Fibroblast of the aortic adventitia (primary cell): ENCODE measurements around the gene RAB31. TPM values are rescaled to one million over a fixed set of nuclear protein-coding genes. Genes with fewer than 3 reads are reported as not detected.
"Not testable (repeated sequence)": the region's sequence is repeated elsewhere in the genome, so short reads cannot be mapped to it uniquely, and the experiment has no call there.

Source experiments
- DNase-seq: peaks from one replicate; pipeline ENCODE4 v3.0.0-alpha.2; 2010; ENCODE audit warnings: low read depth
- H3K4me3 ChIP-seq: 2 replicates; pipeline ENCODE4 v1.5.1; 2011; ENCODE audit warnings: low read depth, mild to moderate bottlenecking, control low read depth, low read length, moderate library complexity
- total RNA-seq: library from RNA; depleted of rRNA; stranded (reverse); fragments of >200 nt; gene quantifications from 2 replicates; pipeline ENCODE4 v1.2.3, GENCODE V29; 2012; ENCODE audit warnings: low replicate concordance
- TF ChIP-seq, protein P1 (sequence below): IDR thresholded peaks from 2 replicates; pipeline ENCODE4 v1.5.1; 2011; ENCODE audit warnings: mild to moderate bottlenecking, low read length, control low read depth, inconsistent platforms; ENCODE audit not compliant: insufficient read depth

The RAB31 gene
- total RNA-seq, 1 donor = 90.4 TPM

DNA sequence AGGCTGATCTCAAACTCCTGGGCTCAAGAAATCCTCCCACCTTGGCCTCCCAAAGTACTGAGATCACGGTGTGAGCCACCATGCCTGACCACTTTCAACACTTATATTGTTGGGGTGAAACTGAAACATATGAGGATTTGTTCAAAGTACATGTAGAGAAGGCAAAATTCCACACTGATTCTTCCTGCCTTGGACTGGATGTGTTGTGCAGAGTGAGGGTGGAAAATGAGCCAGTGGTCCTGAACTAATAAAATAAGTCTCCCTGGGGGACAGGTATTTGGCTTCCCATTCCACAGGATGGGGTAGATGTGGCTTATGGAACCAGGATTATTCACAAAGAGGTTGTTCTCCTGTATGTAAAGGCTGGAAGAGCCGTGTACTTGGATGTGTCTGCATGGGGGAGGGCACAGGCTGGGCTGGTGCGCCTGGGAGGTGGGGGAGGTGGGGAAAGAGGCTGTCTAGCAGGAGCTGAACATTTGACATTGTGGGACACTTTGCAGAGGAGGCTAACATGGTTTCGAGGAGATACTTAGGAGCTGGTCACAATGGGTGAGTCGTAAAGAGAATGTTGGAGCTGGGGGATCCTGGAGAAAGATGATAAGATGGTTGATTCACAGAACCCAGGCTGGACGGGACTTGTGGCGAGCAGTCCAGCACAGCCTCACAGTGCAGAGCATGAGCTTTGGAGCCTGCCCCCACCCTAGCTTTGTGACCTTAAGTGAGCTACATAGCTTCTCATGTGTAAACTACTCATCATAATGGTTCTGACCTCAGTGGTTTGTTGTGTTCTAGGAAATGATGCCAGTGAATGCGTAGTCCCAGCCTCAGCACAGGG is 177.3 kb downstream of the RAB31 start, which contains the start of gene TXNDC2:
Gene TXNDC2 (plus strand): TSS at position 804 of the 835 bp plus-strand sequence. CDS start 708 bp downstream, outside the sequence.
- TF ChIP-seq, protein P1, sequence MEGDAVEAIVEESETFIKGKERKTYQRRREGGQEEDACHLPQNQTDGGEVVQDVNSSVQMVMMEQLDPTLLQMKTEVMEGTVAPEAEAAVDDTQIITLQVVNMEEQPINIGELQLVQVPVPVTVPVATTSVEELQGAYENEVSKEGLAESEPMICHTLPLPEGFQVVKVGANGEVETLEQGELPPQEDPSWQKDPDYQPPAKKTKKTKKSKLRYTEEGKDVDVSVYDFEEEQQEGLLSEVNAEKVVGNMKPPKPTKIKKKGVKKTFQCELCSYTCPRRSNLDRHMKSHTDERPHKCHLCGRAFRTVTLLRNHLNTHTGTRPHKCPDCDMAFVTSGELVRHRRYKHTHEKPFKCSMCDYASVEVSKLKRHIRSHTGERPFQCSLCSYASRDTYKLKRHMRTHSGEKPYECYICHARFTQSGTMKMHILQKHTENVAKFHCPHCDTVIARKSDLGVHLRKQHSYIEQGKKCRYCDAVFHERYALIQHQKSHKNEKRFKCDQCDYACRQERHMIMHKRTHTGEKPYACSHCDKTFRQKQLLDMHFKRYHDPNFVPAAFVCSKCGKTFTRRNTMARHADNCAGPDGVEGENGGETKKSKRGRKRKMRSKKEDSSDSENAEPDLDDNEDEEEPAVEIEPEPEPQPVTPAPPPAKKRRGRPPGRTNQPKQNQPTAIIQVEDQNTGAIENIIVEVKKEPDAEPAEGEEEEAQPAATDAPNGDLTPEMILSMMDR = no peak
- DNase-seq = peak; percentile 41
- H3K4me3 ChIP-seq = no peak within 1 kb of the TSS

DNA sequence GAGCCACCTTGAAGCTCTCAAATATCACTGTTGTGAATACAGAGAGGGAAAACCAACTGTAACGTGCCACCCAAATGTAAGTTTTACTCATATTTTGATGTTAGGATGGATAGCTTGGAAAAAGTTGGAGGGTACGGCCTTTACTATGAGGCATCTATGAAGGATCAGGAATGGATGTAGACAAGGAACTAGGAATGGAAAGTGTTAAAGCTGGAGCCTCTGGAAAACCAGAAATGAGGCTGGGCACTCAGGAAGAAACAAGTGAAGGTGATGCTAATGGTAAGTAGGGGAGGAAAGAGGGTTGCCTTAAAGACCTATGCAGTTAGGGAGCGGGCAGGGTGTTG is 177.9 kb downstream of the RAB31 start:
- TF ChIP-seq, protein P1 = no peak
- no peak for DNase-seq
- H3K4me3 ChIP-seq = no peak overlapping the region

DNA sequence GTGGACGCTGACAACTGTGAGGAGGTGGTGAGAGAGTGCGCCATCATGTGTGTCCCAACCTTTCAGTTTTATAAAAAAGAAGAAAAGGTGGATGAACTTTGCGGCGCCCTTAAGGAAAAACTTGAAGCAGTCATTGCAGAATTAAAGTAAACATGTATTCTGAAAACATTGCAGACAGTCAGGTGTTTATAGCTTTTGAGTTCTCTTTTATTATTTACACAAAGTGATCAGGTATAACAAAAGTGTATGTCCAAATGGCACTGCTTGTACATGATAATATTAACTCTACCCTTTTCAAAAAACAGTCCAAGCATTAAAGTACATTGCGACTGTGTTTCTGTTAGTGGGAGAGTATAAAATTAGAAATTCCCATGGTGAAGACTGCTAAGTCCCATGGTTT is 179.9 kb downstream of the RAB31 start:
- H3K4me3 ChIP-seq = no peak overlapping the region
- no peak for DNase-seq
- TF ChIP-seq, protein P1 = no peak

DNA sequence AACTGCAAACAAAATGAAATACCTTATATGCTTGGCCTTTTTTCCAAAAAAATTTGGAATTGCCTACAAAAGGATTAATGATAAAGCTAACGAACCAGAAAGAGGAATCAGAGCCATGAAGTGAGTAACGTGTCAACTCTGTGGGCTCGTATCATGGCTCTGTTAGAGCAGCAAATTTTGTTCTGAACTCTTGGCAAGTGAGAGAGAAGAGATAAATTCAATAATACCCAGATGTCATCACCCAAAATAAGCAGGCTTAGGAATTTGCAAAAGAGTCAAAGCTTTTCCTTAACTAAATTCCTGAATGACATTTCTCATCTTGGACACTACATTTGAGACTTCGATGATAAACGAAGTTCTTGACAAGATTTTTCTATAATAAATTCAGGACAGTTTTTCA is 182.1 kb downstream of the RAB31 start:
- DNase-seq = no peak
- TF ChIP-seq, protein P1 = no peak
- H3K4me3 ChIP-seq = no peak overlapping the region

DNA sequence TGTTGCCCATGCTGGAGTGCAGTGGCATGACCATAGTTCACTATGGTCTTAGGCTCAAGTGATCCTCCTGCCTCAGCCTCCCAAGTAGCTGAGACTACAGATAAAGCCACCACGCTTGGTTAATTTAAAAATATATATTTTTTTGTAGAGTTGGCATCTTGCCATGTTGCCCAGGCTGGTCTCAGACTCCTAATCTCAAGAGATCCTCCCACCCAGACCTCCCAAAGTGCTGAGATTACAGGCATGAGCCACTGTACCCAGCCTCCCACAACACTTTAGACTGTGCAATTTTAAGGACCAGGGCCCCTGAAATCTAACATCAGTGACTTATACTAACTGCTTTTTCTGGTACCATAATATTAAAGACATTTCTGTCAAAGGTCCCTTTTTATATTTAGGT is 182.9 kb downstream of the RAB31 start:
- no peak for DNase-seq
- TF ChIP-seq, protein P1 = no peak
- no peak overlapping the region for H3K4me3 ChIP-seq

DNA sequence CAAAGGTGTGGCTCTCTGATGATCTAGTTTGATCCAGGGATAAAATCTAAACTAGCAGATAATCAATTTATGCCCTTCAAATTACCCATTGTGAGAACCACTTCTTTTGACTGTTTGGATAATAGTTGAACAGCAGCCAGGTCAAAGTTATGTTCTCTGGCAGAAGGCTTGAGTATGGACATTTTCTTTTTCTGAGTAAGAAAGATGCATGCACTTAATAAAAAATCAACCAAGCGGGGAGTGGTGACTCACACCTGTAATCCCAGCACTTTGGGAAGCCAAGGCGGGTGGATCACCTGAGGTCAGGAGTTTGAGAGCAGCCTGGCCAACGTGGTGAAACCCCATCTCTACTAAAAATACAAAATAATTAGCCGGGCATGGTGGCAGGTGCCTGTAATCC is 183.4 kb downstream of the RAB31 start:
- H3K4me3 ChIP-seq = not testable (repeated sequence)
- DNase-seq = peak; percentile 62

DNA sequence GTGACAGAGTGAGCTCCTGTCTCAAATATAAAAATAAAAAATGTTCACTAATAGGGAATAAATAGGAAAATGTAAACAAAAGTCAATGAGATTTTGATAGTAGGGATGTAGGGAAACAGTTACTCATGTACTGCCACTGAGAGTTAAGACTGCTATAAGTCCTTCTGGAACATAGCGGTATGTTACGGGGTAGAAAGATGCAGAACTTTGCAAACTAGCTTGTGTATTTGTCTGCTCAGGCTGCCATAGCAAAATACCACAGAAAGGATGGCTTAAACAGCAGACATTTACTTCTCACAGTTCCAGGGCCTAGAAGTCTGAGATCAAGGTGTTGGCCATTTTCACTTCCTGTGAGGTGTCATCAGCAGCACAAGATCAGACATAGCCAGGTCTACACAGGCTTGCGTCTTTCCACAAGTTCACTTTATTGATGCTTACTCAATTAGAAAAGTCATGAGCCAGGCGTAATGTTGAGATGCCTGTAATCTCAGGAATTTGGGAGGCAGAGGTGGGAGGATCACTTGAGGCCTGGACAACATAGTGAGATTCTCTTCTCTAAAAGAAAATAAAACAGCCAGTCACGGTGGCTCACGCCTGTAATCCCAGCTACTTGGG is 186.5 kb downstream of the RAB31 start:
- H3K4me3 ChIP-seq = no peak overlapping the region
- no peak for DNase-seq
- TF ChIP-seq, protein P1 = no peak
